Stromal cell of bone marrow (primary cell): ENCODE data around the gene LIMS1.
"Not testable (repeated sequence)": the region's sequence is repeated elsewhere in the genome, so short reads cannot be mapped to it uniquely, and the experiment has no call there.

Experiments used
- DNase-seq: peaks from one replicate; pipeline ENCODE4 v3.0.0-alpha.2; 2012; ENCODE audit warnings: low read depth

LIMS1 gene

DNA sequence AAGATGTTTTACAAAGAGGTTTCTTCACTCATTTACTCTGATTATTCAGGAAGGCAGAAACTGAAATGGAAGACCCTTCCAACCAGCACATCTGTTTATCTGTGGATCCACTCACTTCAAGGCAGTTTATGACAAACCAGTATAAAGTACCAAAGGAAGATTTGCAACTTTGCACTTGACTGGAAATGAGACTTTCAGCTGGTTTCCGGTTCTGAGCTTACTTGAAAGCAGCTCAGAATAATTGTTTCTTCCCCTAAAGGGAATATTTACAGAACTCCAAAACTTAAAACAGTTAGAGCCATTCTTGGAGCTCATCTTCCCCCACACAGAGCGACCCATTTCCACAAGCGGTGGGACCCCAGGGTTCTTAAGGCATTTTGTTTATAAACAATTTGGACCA is 129.8 kb downstream of the LIMS1 start:
- not testable (repeated sequence) for DNase-seq

DNA sequence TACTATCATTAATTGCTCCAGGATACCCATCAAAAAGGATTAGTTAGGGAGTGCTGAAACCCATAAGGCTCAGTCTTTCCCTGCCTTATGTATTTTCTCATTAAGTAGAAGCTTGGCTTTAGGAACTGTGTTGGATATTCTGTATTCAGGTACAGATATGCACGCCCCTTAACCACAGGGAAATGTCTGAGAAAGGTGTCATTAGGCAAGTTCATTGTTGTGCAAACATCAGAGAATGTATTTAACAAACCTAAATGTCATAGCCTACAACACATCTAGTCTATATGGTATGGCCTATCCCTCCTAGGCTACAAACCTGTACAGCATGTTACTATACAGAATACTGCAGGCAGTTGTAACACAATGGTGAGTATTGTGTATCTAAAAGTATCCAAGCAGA is 130.7 kb downstream of the LIMS1 start:
- DNase-seq = not testable (repeated sequence)

DNA sequence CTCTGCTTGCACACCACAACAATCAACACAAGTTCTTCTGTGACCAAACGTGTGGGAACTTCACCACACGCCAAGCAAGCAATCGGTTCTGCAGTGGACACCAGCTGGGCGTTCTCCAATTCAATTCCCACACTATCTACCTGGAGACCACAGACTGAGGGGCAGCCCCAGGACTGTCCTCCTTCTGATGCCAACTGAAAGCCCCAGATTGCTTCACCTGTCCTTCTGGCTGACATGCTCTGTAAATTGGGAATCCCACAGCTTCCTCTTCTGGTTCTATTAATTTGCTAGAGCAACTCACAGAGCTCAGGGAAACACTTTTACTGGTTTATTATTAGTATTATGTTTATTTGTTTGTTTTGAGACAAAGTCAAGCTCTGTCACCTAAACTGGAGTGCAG is 131.7 kb downstream of the LIMS1 start:
- DNase-seq = not testable (repeated sequence)

DNA sequence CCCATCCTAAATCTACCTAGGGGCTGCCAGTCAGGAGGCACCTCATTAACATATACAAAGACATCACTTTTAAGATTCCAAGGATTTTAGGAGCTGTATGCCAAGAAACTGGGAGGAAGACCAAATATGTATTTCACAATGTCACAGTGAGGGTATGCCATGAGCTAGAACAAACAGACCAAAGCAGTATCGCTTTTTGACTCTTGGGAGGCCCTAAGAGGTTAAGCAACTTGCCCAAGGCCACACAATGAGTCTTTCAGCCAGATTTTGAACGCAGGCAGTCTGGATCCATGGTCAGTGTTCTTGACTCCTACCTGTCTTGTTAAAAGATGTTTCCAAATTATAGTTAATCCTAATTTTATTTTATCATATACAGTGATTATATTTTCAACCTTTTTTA is 132.9 kb downstream of the LIMS1 start:
- DNase-seq = not testable (repeated sequence)

DNA sequence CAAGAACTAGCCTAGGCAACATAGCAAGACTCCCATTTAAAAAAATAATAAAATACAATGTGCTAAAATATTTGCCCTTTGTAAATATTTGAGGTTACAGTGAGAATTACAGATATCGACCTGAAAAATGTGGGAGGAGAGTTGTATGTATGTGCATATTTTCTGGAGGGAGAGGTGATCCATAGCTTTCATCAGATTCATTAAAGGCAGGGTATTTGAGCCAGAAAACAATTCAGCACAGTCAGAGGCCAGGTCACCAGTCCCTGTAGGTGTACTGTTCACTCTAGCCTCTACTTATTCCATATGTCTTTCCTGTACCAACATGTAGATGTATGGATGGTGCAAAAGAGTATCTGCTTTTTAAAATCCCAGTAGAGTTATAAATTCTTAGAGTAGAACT is 136.0 kb downstream of the LIMS1 start:
- DNase-seq = not testable (repeated sequence)

DNA sequence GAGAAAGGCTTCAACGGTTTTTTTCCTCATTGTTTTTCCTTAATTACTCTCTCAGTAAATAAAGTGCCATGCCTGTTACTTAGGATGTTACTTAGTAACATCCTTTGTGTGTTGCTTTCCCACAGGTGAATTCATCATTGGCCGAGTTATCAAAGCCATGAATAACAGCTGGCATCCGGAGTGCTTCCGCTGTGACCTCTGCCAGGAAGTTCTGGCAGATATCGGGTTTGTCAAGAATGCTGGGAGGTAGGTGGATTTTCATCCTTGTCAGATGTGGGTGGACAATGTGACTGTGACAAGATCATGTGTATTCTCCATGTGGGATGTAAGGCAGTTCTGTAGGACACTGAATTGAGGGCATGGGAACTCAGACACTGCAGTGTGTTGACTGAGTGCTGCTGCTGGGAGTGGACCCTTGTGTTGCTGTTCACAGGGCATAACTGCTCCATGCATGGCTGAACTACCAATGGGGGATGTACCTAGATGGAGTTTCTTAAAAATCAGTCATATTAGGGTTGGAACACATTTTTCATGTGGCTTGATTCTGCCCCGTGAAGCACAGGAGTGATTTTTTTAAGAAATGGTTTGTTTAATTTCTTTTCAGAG is 138.0 kb downstream of the LIMS1 start:
- not testable (repeated sequence) for DNase-seq

DNA sequence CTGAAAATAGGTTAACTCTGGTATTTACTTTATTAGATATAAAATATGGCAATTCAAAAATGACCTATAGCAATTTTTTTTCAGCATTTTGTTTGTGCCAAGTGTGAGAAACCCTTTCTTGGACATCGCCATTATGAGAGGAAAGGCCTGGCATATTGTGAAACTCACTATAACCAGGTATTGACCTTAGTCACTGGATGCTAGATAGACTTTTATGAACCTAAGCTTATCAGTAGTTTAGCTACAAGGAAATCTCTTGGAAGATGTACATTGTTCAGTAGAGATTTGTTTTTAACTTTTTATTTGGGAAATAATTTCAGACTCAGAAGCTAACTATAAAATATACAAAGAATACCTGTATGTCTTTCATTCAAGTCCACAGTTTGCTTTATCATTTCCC is 142.3 kb downstream of the LIMS1 start:
- not testable (repeated sequence) for DNase-seq

DNA sequence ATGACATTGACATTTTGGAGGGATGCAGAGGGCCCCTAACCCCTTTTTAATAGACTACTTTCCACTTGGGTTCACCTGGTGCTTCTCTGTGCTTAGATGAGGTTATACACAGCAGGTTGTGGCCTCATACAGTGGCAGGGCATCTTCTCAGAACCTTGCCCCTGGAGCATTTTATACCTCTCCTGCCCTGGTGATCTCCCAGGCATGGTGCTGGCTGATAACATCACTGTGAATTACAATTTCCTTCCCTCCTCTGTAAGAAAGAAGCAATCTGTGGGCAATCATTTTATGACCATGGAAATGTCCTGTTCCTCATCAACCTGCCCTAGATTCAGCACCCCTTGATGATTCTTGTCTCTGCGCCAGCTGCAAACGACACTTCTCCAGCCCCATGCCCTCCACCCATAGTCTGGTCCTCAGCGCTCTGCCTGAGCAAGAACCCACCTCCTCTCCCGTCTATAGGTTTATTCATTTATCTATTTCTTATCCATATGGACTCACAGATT is 143.0 kb downstream of the LIMS1 start:
- DNase-seq = not testable (repeated sequence)

DNA sequence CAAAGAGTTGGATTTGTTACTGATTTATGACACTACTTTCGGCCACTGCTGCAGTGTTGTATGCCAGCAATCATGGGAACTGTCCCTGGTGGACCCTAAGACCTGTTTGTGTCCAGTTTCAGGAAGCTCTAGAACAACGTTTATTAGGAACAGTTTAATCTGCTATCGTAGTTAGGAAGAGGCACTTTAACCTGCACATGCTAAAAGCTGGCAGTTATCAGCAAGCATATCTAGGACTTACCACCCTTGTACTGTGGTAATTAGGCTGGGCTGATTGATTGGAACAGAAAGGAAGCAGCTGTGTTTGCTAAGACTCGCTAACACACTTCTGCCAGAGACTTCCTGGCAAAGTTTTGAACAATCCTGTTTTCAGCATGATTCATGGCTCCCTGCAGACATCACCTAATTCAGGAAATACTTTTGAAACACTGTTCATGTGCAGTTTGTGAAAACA is 144.0 kb downstream of the LIMS1 start:
- DNase-seq = peak; percentile 18

DNA sequence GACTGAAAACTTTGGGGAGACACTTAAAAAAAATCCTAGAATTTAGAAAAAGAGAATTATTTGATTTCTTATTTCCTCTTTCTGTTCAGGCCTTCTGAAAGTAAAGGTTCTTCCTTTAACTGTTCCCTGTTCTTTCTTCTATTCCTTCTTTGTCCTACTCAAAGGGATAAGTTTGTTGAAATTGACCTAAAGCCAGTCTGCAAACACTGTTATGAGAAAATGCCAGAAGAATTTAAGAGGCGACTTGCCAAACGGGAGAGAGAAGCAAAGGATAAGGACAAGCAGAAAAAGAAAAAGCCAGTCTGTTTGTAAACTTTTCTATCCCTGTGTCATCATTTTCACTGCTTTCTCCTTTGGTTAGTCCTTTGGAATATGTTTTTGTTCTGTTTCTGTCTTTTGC is 146.5 kb downstream of the LIMS1 start:
- not testable (repeated sequence) for DNase-seq

DNA sequence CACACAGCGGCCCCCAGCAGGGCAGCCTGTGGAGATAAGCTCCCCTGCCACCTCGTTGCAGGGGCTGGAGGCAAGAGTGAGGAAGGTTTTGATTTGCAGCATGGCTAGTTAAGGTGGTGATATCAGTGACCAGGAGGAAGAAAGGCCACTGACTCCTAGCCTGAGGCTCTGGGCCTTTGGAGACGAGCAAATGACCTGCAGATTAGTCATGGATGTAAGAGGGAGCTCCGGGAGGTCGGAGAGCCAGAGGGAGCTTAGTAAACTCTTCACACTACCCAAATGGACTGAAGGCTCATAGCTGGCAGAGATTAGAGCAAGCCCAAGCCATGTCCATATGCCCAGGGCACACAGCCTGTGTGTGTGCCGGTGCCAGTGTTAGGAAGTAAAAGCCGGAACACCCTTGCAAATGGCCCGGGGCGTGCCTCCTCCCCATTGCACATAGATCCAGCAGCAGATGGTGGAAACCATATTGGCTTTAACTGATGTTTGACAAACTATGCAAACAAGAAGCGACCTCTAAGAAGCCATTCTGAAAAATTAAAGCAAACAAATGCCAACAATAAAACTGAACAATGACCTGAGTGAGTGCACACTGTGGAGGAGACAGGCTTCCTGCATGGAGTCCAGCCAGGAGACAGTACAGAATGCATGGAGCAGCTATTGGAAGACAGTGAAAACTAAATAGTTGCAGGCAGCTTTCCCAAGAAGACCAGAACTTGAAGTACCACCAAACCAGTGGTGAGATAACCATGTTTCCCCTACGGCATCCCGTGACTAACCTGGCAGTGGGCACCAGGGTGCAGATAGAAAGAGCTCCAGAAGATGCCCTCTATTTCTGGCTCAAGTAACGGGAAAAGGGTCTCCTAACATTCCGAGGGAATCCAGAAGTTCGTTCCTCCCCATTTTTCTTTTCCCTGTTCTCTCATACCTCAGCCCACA is 154.8 kb downstream of the LIMS1 start:
- DNase-seq = not testable (repeated sequence)

DNA sequence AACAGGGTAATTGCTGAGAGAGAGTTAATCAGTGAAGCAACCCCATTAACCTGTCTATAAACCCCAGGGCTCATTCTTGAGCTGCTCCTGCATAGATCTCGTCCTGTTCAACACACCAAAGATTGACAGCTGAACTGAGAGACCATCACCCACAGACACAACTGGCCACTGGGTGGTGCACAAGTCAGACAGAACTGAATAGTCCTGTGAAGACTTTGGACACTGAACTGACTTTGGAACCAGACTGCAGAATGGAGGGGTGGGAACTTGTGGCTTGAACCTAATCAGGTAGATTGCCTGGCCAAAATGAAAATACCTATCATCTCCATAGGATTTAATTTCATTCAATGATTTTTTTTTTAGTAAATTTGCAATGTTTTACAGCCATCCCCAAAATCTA is 155.7 kb downstream of the LIMS1 start:
- DNase-seq = not testable (repeated sequence)

DNA sequence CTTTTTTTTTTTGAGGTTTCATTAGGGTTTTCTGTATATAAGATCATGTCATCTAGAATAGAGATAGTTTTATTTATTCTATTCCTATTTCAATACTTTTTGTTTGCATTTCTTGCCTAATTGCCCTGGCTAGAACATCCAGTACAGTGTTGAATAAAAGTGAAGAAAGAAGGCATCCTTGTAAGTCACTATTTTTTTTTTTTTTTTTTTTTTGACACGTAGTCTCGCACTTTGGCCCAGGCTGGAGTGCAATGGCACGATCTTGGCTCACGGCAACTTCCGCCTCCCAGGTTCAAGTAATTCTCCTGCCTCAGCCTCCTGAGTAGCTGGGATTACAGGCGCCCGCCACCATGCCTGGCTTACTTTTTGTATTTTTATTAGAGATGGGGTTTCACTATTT is 157.2 kb downstream of the LIMS1 start:
- DNase-seq = no peak

DNA sequence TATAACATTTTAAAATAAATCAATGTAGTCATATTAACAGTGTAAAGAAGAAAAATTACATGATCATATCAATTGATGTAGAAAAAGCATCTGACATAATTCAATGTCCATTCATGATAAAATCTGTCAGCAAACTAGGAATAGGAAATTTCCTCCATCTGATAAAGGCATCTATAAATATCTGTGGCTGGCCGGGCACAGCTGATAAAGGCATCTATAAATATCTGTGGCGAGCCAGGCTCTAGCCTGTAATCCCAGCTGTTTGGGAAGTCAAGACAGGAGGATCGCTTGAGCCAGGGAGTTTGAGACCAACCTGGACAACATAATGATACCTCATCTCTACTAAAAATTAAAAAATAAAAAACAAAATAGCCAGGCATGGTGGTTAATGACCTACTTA is 166.9 kb downstream of the LIMS1 start:
- no peak for DNase-seq

DNA sequence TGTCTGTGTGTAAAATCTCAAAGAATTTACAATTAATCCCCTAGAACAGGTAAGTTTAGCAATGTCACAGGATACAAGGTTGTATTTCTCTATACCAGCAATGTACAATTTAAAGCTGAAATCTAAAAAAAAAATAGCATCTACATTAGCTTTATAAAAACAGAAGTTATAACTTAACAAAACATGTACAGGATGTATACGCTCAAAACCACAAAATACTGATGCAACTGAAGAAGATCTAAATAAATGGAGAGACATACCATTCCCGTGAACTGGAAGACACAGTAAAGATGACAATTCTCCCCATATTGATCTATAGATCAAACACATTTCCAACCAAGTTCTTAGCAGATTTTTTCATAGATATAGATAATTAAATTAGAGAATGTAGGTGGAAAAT is 167.5 kb downstream of the LIMS1 start:
- no peak for DNase-seq

DNA sequence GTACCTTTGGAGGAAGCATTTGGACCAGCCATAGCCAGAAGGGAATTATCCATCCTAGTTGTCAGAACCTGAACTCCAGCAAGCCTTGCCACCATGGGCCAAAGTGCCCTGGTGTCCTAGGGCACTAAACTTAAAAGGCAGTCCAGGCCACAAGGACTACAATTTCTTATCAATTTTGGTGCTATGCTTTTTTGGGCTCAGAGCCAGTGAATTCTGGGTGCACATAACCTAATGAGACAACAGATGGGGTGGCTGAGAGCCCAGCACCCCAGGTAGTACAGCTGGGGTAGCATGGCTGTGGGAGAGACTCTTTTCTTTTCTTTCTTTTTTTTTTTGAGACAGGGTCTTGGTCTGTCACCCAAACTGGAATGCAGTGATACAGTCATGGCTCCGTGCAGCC is 170.6 kb downstream of the LIMS1 start:
- DNase-seq = no peak

DNA sequence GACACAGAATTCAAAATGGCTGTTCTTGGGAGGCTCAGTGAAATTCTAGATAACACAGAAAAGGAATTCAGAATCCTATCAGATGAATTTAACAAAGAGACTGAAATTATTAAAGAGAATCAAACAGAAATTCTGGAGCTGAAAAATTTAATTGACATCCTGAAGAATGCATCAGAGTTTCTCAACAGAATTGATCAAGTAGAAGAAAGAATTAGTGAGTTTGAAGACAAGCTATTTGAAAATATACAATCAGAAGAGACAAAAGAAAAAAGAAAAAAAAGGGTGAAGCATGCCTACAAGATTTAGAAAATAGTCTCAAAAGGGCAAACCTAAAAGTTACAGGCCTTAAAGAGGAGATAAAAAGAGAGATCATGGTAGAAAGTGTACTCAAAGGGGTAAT is 173.0 kb downstream of the LIMS1 start:
- DNase-seq = no peak

DNA sequence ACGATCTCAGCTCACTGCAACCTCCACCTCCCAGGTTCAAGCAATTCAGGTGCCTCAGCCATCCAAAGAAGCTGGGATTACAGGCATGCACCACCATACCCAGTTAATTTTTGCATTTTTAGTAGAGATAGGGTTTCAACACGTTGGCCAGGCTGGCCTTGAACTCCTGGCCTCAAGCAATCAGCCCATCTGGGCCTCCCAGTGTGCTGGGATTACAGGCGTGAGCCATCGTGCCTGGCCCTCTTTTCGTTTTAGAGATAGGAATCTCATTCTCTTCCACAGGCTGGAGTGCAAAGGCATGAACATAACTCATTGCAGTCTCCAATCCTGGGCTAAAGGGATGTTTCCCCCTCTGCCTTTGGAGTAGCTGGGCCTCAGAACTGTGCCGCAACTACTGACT is 182.7 kb downstream of the LIMS1 start:
- not testable (repeated sequence) for DNase-seq

DNA sequence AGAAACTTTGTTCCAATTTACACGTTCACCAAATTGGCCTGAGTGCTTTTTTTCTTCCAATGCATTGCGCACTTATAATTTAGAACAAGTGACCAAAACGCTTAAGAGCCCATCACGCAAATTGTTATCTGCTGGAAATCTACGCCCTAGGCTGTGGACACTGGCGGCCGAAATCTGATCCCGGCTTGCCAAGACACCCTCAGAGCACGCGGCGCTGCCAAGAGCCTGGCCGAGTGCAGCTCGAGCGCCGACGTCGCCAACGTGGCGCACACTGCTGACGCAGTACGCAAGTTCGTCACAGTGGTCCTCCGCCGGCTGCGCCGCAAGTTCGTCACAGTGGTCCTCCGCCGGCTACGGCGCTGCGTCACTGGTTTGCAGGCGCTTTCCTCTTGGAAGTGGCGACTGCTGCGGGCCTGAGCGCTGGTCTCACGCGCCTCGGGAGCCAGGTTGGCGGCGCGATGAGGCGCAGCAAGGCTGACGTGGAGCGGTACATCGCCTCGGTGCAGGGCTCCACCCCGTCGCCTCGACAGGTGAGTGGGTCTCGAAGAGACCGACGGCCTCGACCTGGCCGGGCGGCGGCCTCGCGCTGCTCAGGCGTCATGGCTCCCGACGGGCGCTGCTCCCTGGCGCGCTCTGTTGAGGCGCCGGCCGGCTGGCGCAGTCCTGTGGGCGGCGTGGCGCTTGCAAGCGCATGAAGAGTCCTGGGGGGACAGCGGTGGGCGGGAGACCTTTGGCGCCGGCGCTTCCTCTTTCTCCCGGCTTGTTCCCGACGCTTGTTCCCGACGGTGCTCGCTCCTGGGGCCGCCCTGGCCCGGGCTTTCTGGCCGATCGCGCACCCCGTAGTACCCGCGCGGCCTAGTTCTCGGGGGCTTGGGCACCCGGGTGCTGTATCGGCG is 185.1 kb downstream of the LIMS1 start, which contains the start of gene RANBP2:
RANBP2 (plus strand) TSS at position 334 of the 896 bp plus-strand sequence; CDS start at position 459, 125 bp downstream.
- peak; percentile 95 for DNase-seq

DNA sequence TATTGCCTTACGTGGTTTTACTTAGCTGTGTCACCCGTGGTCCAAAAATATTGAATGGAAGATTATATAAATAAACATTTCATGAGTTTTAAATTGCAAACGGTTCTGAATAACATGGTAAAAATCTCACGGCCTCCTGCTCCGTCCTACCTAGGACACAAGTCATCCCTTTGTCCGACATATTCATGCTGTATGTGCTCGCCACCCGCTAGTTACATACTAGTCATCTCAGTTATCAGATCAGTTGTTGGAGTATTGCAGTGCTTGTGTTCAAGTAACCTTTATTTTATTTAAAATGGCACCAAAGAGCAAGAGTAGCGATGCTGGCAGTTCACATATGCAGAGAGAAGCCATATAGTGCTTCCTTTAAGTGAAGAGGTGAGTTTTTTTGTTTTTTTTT is 191.8 kb downstream of the LIMS1 start:
- not testable (repeated sequence) for DNase-seq

DNA sequence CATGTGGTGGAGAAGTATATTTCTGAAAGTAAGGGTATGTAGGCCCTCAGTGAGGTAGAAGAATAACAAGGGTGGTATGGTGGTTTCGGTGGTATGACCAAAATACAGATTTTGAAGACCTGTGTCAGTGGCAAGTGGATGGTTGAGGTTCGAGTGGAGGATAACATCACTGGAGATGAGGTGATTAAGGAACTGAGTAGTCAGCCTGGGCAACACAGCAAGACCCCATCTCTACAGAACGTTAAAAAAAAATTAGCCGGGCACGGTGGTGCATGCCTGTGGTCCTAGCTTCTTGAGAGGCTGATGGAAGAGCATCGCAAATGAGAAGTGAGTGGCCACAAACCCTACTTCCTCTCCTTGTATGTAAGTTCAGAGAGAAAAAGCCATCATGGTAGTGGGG is 200.4 kb downstream of the LIMS1 start:
- DNase-seq = not testable (repeated sequence)
